Activated CD4-positive, CD25-positive, alpha-beta regulatory T cell (primary cell): Measurements from ENCODE around the gene DSTN.

Experiments
- DNase-seq, 4 experiments: peaks; one replicate each; lab custom pipeline; 2025; lab: John Stamatoyannopoulos, UW

The DSTN gene

DNA sequence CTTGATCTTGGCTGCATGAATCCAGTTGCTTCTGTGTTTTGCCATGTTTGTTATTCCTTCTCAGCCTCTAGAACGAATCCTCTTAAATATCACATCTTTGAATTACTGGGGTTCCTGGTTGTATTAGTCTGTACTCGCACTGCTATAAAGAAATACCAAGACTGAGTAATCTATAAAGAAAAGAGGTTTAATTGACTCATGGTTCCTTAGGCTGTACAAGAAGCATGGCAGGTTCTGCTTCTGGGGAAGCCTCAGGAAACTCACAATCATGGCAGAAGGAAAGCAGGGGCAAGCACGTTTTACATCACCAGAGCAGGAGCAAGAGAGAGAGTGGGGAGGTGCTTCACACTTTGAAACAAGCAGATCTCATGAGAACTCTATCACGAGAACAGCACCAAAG lies 20.7 kb upstream of the DSTN start:
- DNase-seq = no peak

DNA sequence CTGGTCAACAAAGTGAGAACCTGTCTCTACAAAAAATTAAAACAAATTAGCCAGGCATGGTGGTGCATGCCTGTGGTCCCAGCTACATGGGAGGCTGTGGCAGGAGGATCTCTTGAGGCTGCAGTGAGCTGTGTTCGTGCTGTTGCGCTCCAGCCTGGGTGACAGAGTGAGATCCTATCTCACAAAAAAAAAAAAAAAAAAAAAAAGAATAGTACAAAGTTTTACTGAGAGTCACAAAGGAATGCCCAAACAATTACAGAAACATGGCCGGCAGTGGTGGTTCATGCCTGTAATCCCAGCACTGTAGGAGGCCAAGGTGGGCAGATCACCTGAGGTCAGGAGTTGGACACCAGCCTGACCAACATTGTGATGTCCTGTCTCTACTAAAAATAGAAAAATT lies 14.8 kb upstream of the DSTN start:
- no peak for DNase-seq

DNA sequence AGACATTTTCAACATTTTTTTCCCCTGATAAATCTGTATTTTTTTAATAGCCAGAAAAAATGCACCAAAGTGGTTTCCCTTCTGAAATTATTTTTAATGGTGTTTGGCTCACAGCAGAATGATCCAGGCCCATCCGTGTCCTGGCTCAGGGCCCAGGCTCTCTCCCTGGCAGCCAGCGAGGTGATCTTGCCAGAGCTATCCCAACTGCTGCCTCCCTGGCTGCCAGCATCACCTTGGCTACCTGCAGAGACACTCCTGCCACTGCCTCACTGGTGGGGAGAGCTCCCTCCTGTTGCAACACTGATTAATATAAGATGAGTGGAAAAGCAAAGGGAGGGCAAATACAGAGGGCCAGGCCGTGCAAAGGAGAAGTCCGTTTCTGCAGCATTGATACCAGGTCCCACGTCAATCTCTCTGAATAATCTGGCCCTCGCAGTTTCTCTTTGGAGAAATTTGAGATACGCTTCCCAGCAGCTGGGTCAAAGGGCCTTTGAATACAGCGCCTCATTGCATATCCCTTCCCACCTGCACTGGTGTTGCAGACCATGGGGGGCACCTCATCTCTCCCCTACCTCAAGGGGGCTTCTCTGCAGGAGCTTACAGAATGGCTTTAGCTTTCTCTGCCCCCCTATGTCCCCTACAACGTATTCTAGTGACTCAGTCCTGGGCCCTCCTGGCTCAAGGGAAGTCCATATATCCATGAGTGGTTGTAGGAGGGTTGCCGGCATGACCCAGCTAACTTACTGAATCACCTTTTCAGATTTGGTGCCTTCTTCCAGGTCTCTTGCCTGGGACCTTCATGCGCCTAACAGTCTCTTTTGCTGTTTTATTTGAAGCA lies 12.8 kb upstream of the DSTN start:
- no peak for DNase-seq

DNA sequence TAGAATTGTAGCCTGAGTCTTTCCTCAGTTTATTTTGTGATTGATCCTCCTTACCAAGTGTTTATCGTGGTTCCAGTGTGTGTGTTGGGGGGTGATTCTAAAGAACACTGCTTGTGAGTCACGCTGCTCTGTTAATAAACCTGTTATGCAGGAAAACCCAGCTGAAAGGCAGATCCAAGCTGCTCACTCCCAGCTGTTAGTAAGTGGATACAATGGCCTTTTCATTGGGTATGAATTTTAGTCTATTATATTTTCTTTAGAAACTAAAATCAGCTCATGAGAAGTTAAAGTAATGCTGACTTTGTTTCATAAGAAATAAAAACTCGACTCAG lies 12.2 kb upstream of the DSTN start:
- DNase-seq = no peak

DNA sequence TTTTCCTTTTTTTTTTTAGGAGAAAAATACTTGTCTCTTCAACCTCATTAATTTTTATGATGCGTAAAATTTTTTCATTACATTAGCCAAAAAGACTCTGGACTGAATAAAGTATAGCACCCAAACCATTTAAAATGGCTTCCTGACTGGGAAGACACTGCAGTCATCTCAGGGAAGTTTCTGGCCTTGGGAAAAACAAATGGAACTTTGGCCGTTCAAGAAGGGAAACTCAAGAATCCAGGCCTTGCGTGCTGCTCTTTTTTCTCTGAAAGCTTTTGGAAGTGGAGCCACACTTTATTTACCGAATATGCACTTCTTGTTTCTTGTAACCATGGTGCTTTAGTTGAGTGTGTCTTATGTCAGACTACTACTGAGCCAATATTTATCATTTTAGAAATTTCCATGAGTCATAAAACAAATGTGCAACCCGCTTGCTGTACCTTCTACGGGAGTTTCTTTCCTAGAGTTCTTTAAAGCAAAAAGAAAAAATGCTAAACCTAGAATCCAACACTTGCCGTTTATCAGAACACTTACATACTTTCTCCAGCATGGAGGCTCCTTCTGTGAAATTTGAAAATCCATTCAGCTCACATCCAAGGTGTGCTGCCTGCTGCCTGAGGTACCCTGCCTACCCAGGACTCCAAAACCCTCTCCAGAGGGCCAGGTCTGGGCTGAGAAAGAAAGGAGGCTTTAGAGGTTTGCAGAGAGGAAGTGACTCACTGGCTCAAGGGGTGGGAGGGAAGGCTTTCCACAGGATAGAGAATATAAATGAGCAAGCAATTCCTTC lies 11.5 kb upstream of the DSTN start:
- no peak for DNase-seq

DNA sequence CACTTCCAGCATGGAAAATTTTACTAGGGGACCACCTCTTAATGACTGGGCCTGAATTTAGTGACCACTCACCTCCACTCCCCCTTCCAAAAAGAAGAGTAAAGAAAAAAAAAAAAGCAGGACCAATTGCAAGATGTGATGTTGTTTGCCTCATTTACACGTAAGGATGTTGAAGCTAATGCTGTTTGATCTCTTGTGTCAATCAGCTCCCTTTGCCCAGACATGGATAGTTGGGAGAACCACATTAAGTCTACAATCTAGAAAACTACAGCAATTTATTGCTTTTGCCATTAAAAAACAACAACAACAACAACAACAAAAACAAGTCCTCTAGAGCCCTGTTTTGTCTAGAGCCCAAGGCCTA lies 11.0 kb upstream of the DSTN start:
- DNase-seq = no peak

DNA sequence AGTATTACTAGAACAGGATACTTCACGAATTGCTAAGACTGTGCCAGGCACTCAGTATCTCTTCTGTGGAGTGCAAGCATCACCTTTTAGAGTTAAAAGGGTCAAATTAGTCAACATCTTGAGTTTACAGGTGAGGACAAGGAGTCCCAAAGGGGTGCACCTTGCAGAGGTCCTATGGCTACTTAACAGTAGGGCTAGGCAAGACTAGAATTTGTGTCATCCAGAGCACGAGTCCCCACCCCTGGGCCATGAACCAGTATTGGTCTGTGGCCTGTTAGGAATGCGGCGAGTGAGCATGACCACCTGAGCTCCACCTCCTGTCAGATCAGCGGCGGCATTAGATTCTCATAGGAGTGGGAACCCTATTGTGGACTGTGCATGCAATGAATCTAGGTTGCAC lies 10.5 kb upstream of the DSTN start:
- no peak for DNase-seq

DNA sequence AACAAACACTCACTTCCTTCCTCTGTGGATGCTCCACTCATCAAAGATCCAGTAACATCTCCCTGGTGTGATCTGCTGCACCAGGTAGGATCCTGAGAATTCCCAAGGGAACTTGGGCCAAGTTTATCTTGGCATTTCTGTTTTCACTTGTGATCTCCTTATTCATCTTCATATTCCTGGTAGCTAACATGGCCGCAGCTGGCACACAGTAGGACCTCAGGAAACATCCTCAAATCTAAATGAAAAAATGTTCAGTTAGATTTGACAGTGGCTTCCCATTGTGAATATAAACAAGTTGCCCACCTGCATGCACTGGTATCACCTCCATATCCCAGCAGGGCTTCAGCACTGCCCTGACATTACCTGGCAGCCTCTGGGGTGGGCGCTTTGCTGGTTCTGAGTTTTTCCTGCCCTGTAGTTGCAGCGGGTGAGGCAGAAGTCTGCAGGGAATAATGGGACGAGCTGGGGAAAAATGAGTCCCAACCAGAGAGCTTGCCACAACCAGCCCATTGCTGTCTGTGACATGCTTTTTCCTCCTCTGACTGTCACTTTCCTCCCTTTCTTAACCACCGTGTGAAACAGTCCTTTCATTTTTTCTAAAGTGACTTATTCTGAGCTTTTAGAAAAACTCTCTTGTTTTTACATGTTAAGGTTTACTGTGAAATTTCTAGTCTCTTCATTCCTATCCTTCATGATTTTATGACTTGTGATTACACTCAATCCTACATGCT lies 9.4 kb upstream of the DSTN start:
- no peak for DNase-seq

DNA sequence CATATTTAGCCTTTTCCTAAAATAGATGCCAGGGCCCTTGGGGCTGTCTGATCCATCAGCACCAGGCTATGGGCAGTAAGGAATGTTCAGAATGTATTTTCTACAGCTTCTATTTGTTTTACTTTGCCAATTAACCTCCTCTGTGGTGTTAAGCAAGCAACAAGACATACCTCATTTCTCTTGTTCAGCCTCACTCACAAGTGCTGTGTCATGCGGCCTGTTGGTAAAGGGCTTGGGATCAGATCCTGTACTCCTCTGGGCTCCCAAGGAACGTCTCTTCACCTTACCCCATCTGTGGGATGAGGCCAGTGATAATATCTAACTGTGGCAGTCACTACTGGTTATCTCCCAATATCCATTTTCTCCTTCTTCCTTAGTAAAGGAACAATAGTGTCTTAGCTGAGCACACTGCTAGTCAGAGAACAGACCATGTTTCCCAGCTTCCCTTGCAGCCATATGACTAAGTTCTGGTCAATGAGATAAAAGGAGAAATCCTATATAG lies 7.0 kb upstream of the DSTN start:
- no peak for DNase-seq

DNA sequence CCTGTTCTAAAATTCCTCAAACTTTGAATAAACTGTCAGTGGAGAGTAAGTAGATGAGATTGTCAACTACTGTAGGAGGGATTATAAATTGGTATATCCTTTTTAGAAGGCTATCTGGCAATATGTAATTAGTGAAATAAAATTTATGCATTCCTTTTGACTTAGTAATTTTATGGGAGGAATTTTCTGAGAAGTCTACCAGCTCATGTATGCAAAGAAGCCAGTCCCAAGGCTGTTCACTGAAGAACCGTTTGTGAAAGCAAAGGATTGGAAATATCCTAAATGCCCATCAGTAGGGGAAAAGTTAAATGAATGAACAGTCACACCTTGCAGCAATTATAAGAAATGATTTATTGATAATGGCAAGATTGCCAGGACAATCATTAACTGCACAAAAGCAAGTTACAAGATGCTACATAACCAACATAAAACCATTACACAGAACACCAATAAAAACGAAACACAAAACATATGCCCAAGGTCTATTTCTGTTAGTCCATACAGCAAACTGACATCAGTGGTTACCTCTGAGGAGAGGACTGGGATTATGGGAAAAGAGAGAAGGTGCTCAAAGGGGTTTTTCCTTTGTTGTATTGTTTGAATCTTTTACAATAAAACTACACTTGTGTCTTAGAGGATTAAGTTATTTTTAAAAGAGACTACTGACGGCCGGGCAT lies 4.6 kb upstream of the DSTN start:
- no peak for DNase-seq

DNA sequence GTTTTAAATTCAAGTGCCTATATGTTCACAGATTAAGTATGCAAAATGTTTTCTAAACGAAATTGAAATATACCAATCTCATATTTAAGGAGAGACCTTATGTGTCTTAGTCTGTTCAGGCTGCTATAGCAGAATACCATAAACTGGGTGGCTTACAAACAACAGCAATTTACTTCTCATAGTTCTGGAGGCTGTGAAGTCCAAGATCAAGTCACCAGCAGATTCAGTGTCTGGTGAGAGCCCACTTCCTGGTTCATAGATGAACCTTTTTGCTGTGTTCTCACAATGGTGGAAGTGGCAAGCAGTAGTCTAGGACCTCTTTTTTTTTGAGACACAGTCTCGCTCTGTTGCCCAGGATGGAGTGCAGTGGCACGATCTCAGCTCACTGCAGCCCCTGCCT lies 3.5 kb upstream of the DSTN start:
- DNase-seq = no peak

DNA sequence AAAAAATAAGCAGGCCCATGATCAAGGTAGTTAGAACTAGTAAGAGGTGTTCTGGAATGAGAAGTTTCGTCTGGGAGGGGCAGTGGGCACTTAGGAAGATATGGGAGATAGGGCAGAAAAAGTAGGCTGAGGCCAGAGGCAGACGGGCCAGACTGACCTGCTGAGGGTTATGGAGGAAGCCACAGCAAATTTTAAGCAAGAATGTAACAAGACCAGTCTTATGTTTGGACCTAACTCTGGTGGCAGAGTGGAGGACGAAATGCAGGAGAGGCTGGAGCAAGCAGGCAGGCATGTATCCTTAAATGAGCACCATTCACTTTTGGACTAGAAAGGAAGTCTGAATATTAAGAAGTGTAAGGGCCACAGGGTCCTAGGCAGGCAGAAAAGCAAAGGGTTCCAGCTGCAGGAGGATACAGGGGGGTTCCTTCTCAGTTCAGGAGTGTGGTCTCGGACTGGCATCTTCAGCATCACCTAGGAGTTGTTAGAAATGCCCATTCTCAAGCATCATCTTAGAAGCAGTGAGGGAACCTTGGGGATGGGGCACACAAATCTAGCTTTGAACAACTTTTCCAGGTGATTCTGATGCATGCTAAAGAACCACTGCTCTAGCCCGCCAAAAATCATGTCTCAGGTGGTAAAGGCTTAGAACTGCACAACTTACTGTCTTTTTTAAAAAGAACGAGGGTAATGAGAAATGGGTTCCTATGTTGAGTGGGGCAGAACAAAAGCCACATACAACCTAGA lies 1.7 kb upstream of the DSTN start:
- no peak for DNase-seq

DNA sequence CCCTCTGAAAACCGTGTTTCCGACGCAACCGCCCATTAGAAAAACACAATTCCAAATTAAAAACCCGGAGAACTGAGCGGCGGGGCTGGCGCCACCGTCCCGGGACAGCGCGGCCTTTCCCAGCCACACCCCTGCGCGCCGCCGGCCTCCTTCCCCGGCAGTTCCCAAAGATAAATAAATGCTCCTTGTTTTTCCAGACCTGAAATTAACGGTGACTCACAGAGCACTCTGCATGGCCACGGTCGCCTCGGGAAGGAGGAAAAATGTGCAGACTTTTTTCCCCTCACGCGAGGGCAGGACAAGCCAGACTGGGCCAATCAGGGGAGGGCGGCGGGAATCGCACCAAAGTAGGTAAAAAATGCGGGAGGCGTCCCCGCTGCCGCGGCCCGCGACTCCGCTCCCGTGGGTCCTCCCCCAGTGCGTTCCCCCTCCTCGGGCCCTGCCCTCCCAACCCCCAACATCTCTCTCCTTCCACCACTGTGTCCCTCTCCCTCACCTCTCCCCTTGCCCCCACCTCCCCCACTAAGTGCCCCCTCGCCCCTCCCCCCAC lies 828 bp upstream of the DSTN start:
- DNase-seq = no peak

DNA sequence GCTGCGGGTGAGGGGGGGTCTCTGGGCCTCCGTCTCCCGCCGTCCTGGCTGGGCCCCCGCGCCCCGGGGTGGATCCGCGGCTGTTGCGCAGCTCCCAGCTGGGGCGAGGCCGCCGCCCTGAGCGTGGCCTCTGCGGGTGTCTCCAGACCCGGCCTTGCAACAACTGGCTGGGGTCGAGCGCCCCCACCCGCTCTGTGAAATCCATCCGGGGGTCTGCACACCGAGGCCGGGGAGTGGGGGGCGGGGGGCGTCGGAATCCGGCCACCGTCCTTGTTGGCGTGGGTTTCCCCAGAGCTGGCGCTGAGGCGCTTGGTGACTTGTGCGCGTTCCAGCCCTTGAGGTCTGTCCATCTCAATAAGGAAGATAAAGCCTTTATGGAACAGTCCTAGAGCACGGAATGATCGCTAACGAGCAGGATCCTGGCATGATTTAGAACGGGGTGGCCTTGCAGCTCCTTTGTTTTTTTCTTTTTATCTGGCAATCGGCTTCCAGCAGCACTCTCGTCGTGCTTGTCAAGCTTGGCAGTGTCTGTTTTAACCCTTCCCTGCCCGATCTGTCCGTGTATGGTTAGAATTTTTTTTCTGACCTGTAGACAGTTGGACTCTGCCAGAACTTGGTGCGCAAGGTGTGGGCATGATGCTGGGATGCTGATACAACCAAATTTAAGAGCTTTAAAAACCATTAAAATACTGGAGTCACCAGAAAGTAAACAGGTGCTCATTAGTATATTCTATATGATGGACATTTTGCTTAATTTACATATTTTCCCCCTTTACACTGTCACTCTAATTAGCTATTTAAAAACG lies 675 bp downstream of the DSTN start:
- DNase-seq = peak in 3 of 4 experiments; percentile 19 to 31 (median 21)

DNA sequence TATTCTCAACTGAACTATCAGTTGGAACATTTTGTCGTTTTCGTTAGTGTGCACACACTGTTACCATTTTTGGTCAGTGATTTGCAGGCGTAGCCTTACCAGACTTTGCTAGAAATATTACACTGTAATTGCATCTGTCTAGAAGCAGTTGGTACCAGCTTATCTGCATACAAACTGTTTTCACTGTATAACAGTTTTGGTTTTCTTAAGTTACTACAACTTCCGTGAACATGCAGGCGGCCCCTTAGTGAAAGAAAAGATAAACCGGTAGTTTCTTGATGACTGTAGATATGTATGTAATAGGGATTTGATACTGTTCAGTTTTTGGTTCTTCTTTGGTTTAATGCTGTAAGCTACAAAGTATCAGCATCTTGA lies 1.3 kb downstream of the DSTN start:
- DNase-seq = no peak

DNA sequence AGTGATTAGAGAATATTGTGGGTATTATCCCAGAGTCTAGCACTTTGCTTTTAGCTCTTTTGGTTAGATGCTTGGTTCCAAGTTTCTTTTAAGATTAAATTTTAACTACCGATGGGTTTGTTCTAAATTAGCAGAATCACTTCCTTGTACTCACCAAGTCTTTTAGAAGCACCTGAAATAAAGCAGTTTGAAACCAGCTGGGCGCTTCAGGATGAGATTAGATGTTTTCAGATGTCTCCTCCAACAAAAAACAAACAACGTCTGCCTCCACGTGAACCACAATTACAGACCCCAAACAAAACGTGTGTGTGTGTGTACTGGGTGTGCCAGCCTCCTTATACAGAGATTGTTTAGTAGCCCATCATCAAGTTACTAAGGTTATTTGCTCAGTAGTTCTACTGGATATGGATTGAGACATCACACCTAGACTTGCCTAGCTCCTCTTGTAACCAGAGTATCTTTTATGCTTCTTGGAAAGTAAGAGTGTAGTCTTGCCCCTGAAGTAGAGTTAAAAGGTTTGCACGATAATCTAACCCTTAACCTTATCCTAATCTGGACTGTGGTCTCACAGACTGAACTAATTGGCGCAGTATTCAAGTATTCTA lies 2.3 kb downstream of the DSTN start:
- no peak for DNase-seq

DNA sequence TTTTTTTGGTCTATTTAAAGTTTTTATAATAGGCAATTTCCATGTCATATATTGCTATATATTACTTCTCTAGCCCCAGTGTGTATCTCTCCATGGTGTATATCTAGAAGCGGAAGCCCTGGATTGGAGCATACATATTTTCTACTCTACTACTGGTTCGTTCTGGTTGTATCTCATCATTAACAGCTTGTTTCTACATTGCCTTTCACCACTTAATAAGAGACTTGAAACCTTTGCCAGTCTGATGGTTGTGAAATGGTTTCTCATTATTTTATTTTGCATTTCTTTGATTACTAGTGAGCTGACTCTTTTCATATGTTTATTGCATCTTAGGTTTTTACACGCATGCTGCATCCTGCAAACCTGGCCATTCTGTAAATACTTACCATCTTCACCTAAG lies 3.6 kb downstream of the DSTN start:
- no peak for DNase-seq

DNA sequence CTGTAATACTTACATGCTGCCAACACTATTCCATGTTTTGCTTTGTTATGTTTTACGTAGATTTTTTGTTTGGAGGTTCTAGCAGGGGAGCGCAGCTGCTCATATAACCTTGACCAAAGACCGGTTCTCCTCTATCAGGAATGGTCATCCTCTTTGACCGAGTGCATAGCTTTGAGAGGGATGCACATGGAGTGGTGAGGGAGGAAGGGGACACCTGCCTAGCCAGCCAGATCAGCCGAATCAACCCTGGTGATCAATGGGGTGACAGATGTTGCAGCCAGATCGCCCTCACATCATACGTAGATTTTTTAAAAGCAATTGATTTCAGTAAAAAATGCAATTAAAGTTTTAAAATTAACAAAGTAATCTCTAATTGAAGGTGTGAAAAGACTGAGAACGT lies 6.3 kb downstream of the DSTN start:
- DNase-seq = no peak

DNA sequence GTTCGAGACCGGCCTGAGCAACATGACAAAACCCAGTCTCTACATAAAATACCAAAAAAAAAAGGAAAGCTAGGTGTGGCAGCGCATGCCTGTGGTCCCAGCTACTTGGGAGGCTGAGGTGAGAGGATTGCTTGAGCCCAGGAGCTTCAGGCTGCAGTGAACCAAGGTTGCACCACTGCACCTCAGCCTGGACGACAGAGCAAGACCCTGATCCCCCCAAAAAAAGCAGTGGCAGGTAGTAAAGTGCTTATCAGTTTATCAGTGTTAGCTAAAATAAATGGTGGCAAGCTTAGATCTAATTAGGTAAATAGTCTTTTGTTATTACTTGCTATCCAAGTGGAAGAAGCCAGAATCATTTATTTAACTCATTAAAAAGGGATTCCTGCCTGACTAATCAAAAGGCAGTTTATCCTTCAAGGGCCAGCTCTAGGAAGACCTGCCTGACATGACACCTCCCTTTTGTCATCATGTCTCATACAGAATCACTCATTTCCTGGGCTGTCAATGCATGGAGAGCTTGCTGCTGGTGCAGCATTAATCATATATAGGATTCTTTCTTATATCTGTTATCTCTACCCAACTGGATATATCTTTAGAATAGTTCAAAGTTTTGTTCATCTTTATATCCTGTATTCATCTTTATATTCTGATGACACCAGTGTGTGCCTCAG lies 9.6 kb downstream of the DSTN start:
- DNase-seq = no peak
